Fibroblast of skin of scalp (primary cell): ENCODE data around the gene AQP1. TPM values are rescaled to one million over a fixed set of nuclear protein-coding genes. Genes with fewer than 3 reads are reported as not detected.

Experiments used
- DNase-seq: peaks from one replicate; pipeline ENCODE4 v3.0.0-alpha.2; 2013
- polyA plus RNA-seq, 2 experiments: library from polyadenylated mRNA; unstranded; fragments of 120-200 nt; gene quantifications; one replicate each; pipeline ENCODE4 v1.2.1, GENCODE V29; 2013; ENCODE audit not compliant: insufficient read length in 2 of 2

Gene AQP1
- polyA plus RNA-seq (2013, experiment 1 of 2; ENCODE audit: insufficient read length): 5.5 TPM
- 8.3 TPM for polyA plus RNA-seq (2013, experiment 2 of 2; ENCODE audit: insufficient read length)

DNA sequence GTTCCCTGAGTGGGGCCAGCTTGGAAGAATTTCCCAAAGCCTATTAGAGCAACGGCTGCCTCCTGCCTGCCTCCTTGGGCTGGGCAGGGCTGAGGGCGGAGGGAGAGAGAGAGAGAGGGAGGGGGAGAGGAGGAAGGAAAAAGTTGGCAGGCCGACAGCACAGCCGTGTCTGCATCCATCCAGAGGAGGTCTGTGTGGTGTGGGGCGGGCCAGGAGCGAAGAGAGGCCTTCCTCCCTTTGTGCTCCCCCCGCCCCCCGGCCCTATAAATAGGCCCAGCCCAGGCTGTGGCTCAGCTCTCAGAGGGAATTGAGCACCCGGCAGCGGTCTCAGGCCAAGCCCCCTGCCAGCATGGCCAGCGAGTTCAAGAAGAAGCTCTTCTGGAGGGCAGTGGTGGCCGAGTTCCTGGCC, at the start of gene AQP1:
Gene AQP1, plus strand, starts transcription at position 293 of the 409 bp plus-strand sequence. Its CDS starts 57 bp downstream, at position 350.
- peak; percentile 84 for DNase-seq

DNA sequence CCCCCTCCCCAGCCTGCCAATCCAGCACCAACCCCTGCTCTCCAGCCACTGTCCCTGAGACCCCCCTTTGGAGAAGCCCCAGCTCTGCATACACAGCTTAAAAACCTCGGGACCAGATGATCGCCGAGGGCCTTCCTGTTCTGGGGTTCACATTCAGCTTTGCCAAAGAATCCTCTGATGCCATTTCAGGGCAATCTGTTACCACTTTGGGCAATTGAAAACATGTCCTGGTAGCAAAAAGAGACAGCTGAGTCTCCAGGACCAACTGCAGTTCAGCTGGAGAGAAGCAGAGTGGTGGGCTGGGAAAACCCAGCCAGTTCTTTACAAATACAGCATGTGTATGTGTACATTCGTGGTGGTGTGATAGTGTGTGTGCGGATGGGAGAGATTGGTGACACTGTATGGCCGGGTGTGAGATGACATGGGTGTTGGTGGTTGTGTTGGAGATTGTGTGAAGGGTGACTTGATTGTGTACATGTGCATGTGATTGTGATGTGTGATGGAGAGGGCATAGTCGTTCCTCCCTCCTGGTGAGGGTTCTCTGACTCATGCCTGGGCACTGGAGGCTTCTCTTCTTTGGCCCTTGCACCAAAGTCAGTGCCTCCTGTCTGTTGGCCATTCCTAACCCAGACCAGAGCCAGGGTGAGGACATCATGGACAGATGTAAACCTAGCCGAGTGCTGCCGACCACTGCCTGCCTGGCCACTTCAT, 48.5 kb upstream of the AQP1 start:
- DNase-seq: no peak

DNA sequence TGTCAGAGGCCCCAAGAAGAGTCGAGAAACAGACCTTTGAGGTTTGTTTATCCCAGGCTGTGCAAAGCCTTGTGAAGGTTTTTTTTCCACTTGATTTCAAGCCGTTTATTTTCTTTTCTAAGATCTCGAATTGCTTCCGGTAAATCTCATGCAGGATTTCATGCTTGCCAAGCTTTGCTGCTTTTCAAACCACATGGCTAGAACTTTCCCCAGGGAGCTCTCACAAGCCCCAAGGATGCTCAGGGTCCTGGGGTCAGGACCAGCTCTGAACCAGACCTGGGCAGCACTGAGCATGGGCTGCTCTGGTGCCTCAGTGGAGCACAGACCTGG, 48.0 kb upstream of the AQP1 start:
- DNase-seq: peak; percentile 17

DNA sequence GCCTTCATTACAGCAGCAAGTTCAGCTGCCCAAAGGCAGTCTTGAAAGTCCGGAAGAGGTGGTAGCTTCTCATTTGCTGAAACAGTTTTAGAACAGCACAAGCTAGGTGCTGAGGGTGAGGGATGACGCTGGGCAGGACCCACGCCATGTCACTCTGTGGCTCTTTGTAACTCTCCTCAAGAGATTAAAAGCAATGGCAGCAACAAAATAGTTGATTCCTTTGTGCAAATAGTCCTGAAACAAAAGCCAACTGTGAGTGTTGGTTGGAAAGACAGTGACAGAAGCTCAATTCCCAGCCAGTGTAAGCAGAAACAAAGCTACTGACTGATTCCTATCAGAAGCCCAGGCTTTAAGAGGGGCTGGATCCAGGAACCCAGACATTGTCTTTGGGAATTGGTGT, 47.6 kb upstream of the AQP1 start:
- no peak for DNase-seq

DNA sequence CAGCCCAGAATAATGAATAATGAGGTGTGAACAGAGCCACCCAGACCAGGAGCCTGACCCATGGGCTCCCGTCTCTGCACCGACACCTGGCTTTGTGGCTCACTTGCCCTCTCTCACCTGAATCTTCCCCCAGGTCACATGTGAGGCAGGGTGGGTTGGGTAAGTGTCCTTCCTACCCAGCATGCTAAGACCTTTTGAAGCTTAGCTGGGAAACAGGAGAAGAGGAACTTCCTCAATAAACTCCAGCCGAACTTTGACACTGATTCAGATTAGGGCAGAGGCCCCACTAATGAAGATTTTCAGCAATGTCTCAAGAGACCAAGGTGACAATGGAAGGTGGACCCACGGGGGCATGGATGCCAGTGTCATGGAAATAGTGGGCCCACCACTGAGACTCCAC, 46.6 kb upstream of the AQP1 start:
- DNase-seq: no peak

DNA sequence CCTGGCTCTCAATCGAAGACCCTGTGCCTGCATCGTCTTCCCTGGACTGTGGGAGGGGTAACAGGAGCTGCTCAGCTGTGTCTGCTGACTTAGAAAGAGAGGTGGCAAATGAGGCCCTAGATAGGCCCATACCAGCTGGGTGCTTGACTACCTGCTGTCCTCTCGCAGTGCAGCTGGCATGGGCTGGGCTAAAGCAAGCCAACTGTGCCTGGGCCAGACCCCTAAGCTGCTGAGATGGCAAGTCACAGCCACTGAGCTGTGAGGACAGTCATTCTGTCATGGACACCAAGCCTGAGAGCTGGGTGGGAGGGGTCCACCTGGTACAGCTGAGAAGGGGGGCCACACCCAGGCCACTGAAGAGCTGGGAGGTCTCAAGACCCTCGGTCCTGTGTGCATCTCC, 45.8 kb upstream of the AQP1 start:
- no peak for DNase-seq

DNA sequence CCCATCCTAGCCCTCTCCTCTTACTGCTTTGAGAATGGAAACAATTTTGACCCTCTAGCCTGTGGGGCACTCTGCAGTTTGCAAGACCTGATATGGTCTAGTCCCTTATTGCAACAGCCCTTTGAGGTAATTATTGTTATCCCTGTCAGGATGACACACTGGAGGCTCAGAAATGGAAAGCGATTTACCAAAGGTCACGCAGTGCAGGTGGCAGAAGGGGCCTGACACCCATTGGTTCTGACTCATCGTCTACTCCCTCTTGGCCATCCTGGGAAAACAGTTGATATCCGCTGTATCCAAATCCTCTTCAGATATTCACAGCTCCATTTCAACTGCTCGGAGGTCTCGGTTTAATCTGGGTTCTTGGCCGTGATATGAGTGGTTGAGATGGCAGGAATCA, 44.7 kb upstream of the AQP1 start:
- DNase-seq: no peak

DNA sequence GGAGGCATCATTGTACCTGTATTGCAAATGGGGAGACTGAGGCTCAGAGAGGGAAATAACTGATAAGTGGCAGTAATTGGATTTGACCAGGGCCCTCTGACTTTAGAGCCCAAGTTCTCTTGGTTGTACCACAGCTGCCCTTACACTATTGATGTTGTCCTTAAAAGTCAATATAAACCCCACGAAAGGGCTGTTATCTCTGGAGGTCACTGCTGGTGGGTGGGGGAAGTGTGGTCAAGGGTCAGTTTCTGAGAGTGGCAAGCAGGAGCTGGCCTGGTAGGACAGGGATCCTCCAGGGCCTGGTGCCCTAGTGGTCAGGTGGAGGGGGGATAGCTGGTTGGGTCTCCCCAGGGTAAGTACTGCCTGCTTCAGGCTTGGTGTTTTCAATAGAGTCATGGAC, 44.2 kb upstream of the AQP1 start:
- no peak for DNase-seq

DNA sequence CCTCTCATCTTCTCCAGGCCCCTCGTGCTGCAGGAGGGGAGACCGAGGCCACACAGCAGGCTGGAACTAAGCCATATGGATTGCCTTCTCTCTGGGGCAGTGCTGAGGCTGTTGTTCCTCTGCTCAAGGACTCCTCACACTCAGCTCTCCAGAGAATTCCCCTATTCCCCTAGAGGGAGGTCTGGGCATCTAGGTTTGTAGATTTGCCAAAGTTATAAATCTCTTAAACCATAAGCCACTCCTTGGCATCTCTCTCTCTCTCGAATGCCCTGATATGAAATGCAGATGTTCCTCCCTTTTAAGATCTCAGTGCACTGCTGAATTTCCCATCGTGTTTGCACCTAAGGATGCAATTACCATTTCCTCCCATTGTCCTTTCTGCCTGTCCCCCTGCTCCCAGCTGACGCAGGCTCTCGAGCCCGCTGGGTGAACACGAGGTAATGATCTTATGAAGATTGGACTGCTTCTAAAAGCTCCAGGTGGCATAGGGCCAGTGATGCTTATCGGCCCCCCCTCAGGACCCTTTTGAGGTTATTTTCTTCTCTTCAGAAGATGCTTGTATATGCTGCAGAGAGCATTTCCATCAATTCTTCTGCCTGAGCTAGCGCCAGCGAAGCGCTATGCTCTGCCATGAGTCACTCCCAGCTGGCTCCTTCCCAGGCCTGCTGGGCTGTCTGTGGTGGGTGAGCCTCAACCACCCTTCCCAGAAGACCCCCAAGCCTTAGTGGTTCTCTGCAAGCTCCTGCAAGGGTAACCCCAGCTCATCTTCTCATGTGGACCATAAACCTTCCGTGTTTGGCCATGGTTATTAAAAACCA, 41.6 kb upstream of the AQP1 start:
- DNase-seq: peak; percentile 30

DNA sequence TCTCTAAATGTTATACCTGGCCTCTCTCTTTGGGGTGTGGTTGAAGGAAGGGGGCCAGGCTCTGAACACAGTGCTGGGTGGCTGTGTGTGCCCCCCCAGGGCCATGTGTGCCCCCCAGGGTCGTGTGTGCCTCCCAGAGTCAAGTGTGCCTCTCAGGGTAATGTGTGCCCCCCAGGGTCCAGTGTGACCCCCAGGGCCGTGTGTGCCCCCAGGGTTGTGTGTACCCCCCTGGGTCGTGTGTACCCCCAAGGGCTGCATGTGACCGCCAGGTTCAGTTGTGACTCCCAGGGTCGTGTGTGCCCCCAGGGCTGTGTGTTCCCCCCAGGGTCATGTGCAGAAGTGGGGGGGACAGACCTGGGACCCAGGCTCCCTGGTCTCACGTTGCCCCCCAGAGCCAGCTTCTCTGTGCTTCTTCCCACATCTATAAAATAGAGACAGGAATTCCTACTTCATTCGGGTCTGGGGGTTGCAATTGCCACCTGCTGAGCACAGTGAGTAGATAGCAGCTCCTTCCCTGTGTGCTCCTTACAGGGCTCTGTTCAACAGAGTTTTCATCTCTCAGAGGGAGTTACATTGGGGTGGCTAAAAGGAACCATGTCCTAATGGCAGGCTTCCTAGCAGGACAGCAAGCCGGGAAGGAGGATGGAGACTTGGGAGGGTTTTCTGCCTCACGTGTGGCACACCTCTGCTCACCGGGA, 40.7 kb upstream of the AQP1 start:
- no peak for DNase-seq

DNA sequence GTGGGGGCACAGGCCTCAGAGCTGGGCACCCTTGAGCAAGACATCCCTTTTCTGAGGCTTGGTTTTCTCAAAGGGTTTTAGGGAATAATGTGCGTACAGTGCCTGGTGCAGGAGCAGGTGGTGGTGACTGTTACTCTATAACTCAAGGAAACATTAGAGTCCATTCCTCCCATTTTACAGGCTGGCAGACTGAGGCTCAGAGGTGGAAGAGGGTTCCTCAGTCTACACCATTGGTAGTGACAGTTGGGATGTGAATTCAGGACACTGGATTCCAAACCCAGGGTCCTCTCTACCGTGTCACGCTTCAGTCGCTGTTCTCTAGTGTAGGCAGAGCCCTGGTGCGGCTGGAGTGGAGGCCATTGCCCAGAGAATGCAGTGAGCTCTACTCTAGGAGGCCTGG, 40.0 kb upstream of the AQP1 start:
- no peak for DNase-seq

DNA sequence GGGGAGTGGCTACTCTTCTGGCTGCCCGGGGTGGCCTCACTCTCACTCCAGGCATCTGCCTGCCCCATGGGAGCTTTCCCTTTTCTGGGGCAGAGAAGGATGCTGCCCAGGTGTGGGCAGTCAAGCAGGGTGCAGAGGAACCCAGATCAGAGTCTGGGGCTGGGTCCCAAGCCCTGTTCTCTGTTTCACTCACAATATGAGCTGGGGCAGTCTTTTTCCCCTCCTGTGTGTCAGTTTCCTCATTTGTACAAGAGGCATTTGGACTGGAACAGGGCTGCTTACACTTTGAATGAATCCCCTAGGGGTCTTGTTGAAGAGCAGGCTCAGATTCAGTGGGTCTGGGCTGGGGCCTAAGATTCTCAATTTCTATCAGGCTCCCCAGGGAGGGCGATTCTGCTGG, 38.4 kb upstream of the AQP1 start:
- no peak for DNase-seq

DNA sequence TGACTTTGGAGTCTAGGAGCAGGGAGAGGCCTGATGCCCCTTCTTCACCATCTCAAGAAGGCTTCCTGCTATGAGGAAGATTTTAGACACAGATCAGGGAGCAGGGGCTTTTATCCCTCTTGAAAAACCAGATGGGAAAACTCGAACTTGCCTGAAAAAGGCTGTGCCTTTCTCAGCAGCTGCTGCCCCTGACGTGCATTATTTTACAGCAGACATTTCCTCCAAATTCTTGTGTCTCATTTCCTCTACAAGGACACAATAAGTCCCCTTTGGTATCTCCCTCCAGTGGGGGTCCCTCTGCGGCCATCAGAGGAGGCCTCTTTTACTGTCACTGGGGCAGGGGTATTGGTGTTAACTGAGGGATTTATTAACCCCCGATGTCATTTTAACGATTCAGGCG, 38.0 kb upstream of the AQP1 start:
- no peak for DNase-seq

DNA sequence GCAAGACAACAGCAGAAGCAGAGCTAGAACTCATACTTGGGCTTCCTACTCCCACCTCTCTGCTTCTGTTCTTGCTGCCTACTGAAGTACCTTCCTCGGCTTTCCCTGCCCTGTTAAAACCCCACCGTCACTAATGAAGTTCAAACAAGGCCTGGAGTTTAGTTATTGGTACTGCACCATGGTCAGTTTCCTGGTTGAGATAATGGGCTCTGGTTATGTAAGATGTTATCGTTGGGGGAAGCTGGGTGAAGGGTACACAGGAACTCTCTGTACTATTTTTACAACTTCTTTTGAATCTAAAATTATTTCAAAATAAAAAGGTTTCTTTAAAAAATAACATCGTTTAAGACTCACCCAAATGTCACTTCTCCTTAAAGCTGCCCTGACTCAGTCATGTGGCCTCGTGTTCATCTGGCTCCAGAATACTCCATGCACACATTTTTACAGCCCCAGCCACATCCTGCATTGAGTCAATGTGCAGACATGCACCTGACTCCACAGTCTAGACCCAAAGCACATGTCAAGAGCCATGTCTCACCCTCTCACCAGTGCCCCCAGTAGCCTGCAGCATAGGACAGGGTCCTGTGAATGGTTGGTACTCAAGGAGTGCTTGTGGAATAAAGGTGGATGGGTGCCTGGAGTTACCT, 36.9 kb upstream of the AQP1 start:
- no peak for DNase-seq

DNA sequence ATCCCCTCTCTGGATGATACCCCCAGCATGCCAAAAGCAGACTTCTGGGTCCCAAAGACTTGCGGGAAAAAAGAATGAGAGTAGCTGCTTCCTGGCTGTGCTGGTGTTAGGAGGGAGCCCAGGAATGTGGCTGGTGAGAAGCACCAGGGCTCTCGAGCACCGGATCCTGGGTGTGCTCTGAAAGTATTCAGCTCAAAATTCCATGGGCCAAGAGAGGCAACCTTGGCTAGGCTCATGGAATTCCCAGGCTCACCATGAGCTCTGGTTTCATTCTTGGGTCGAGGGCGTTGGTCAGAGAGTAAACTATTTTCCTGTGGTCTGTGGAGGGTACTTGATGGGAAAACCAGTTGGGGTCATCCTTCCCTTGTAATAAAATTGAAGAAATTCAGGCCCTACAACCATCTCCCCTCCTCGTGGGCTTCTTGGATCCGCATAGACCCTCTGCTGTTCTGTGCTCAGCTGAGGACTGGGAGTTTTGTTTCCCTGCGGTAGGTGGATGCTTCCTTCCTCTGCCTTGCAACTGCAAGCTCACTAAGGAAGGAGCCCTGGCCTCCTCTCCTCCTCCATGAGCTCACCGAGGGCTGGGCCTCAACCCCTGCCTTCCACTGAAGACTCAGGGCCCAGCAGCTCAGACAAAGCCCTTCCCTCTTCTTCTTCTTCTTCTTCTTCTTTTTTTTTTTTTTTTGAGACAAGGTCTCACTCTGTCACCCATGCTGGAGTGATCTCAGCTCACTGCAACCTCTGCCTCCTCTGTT, 34.5 kb upstream of the AQP1 start:
- no peak for DNase-seq

DNA sequence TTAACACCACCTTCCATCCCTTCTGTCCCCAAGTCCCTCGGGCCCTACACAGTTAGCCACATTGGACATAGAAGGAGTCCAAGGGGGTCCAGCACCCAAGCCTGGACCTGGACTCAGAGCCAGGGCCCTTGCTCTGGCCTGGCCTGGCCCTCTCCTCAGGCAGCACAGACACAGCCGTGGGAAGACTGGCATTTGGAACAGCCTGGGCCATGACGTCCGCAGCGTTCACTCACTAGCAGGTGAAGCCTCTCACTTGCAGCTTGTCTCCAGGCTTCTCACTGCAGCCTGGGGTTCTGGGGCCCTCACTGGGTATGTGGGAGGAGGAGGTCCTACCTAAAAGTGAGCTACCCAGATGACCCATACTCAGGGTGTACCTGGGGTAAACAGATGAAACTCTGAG, 33.7 kb upstream of the AQP1 start:
- DNase-seq: no peak

DNA sequence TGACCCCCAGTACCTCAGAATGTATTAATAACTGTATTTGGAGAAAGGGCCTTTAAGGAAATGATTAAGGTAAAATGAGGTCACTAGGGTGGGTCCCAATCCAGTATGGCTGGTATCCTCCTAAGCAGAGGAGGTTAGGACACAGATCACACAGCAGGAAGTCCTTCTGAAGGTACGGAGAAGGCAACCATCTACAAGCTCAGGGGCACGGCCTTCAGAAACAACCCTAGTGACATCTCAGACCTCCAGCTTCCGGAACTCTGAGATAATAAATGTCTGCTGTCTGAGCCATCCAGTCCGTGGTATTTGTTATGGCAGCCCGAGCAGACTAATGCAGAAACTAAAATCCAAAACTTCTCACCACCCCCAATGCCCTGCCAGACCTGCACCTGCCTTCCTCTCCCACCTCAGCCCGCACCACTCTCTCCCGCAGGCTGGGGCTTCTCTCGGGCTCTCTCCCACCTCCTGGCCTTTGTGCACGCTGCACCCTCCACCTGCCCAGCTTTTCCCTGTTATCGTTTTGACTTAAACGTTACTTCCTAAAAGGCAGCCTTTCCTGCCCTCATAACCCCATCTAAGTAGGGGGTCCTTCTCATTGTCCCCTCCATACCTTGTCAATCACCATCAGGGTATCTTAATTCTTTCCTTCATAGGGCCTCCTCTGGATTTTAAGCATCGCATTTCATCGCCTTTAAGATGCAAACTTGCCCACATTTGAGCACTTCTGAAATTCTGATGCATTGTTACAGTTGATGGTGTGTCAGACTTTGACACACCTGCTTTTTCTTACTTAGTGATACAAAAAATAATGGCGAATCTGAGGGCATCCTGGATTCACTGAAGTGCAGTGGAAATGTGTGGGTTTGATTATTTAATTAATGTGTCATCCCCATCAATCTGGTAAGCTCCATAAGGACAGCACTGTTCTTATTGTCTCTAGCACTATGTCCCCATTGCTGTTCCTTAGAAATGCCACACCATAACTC, 32.2 kb upstream of the AQP1 start:
- DNase-seq: no peak

DNA sequence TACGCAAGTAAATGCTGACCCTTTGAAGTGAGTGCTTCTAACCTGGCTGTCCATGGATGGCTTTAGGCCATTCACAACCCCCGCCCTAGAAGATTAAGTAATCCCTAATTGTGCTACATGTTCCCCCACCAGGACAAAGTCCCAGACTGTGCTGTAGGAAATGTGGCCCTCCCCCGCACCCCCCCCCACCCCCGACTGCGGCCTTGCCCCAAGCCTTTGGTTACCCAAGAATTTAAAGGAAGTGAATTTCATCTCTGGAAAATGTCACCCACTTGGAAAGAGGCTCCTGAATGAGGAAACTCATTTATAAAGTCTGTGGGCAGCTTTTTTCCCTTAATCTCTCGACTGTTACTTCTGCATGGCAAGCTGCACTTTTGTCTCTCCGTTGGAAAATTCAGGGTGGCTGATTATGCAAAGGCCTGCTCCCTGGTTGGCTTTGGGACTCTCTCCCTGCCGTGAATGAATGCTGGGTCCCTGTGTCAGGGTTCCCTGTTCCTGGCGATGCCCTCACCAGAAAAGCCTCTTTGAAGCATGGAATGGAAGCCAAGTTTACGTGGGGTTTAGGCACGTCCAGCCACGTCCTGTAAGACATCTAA, 31.4 kb upstream of the AQP1 start:
- no peak for DNase-seq

DNA sequence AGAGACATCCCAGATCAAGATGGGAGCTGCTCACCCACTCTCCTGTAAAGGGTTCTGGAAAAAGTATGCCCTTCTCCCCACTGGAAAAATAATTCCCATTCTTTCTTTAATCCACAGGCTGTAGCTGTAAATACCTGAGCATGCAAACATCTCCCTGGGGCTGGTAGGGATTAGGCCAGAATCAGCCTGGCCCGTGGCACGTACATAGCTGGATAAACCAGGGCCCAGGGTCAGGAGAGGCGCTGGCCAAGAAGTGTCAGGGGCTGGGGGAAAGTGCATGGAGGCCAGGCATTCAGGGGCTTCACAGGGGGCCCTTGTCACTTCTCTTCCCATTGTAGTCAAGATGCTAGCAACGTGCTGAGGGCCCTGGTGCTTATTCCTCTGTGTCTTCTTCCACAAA, 30.7 kb upstream of the AQP1 start:
- DNase-seq: no peak

DNA sequence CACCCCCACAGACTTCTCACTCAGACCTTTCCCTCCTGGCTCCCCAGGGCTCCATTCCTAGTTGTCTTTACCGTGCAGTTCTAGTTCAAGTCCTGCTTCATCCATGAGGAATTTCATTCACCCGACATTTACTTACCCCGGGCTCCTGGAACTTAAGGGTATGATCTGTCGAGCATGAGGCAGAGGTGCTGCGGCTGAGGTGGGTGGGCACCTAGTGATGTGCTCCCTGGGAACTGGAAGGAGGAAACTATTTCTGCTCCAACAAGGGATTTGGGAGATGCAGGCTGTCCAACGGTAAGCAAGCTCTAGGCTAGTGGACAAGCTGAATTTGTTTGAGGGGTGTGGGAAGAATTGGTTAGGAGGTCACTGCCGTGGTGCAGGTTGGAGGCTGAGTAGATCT, 30.2 kb upstream of the AQP1 start:
- no peak for DNase-seq

DNA sequence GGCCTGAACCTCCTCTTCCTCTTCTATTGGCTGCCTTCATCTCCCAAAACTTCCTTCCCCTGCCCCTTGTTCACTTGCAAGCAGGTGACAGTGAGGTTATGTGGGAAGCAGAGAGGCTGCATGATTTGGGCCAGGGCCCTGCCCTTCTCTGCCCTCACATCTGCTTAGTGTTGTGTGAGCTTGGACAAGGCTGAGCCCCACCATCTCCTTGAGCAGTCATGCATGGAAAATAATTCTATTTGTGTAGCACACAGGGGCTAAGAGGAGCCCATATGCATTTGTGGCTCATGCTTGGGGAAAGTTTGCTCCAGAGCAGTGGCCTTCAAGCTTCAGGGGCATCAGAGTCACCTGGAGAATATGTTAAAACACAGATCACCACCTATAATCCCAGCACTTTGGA, 26.8 kb upstream of the AQP1 start:
- no peak for DNase-seq
